Lung (tissue), 12 donors: Measurements from ENCODE around the gene KRTAP5-9. TPM values are rescaled to one million over a fixed set of nuclear protein-coding genes. Genes with fewer than 3 reads are reported as not detected.
"Not testable (repeated sequence)": the region's sequence is repeated elsewhere in the genome, so short reads cannot be mapped to it uniquely, and the experiment has no call there.

ENCODE experiments used
- ATAC-seq: fragments of 200-7000 bp; cut with Tn5 transposase; one replicate; pipeline ENCODE4 v1.9.1; 2020; ENCODE audit warnings: moderate number of reproducible peaks; ENCODE audit not compliant: insufficient read depth, low FRiP score
- DNase-seq, 3 donors: peaks; one replicate each; pipeline ENCODE4 v3.0.0-alpha.2; 2013 to 2017
- H3K27ac ChIP-seq, 2 donors: one replicate each; pipeline ENCODE4 v1.5.1; 2013; ENCODE audit warnings: mild to moderate bottlenecking in 2 of 2, moderate library complexity in 2 of 2, control low read depth in 1 of 2, inconsistent platforms in 1 of 2, low read depth in 1 of 2, low read length in 1 of 2
- H3K27me3 ChIP-seq, 3 donors: one replicate each; pipeline ENCODE4 v1.5.1; 2013; ENCODE audit warnings: low read length in 2 of 3; ENCODE audit not compliant: control insufficient read depth in 3 of 3, insufficient read depth in 3 of 3
- H3K36me3 ChIP-seq, 4 donors: one replicate each; pipeline ENCODE4 v1.5.1; 2013; ENCODE audit warnings: low read length in 4 of 4, mild to moderate bottlenecking in 1 of 4, moderate library complexity in 1 of 4; ENCODE audit not compliant: control insufficient read depth in 4 of 4, insufficient read depth in 4 of 4
- H3K4me1 ChIP-seq, 5 donors: one replicate each; pipeline ENCODE4 v1.5.1; 2013; ENCODE audit warnings: low read length in 5 of 5, mild to moderate bottlenecking in 2 of 5, moderate library complexity in 1 of 5; ENCODE audit not compliant: control insufficient read depth in 5 of 5, insufficient read depth in 5 of 5
- H3K4me3 ChIP-seq: one replicate; pipeline ENCODE4 v1.5.1; 2013; ENCODE audit warnings: mild to moderate bottlenecking, control low read depth, moderate library complexity
- H3K9ac ChIP-seq, 2 donors: one replicate each; pipeline ENCODE4 v1.5.1; 2013; ENCODE audit warnings: low read length in 2 of 2, control low read depth in 1 of 2; ENCODE audit not compliant: insufficient read depth in 1 of 2
- H3K9me3 ChIP-seq, 4 donors: one replicate each; pipeline ENCODE4 v1.5.1; 2013; ENCODE audit warnings: low read length in 3 of 4, mild to moderate bottlenecking in 1 of 4, moderate library complexity in 1 of 4; ENCODE audit not compliant: control insufficient read depth in 4 of 4, insufficient read depth in 3 of 4
- CTCF ChIP-seq: IDR thresholded peaks from 2 replicates; pipeline ENCODE4 v1.5.1; 2012; ENCODE audit warnings: mild to moderate bottlenecking; ENCODE audit errors: control extremely low read depth, extremely low read depth
- WGBS, 2 donors: extraction: QIAGEN DNeasy Blood & Tissue Kit; methylation state at CpG; one replicate each; pipeline ENCODE4 v1.1.7; 2013; 5-methylcytosine and 5-hydroxymethylcytosine counted together
- polyA plus RNA-seq, 2 donors: library from polyadenylated mRNA; stranded (reverse); fragments of 200-250 nt; gene quantifications; one replicate each; pipeline ENCODE4 v1.2.1, GENCODE V29; 2013
- total RNA-seq, 2 donors: library from RNA; depleted of rRNA in 1 of 2; stranded (reverse); fragments of >200 nt in 1 of 2; gene quantifications; one replicate each; pipeline ENCODE4 v1.2.1, GENCODE V29; 2014 to 2021
- donor health status: control.
- donor health status: control.
- donor health status: Bipolar disorder and iron deficiency.
- donor health status: healthy.
- donor health status: DM: yes; HTN: yes; CAD: no.

KRTAP5-9 gene
- total and polyA plus RNA-seq, 4 donors = 0.13 to 0.52 (median 0.29) TPM

DNA sequence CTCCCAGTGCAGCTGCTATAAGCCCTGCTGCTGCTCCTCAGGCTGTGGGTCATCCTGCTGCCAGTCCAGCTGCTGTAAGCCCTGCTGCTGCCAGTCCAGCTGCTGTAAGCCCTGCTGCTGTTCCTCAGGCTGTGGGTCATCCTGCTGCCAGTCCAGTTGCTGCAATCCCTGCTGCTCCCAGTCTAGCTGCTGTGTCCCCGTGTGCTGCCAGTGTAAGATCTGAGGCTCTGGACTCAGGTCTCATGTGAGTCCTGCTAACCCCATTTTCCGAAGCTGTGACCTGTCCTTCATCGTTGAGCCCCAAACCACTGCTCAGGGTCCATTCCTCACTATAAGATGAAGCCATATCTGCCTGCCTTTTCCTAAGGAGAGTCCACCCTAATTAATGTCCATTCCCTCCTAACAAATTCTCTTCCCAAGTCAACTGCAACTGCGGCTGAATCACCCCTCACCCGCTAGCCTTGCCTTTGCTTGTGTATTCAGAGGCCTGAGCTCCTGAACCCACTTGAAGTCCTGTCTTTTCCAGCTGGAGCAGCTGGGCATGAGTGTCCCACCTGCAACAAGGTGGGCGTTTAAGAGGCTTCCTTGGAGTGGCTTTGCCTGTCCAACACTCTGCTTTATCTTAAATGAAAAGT lies 20.5 kb upstream of the KRTAP5-9 start:
- DNase-seq (no peak), ATAC-seq (no peak)
- no peak overlapping the region for H3K4me3 ChIP-seq
- H3K36me3 ChIP-seq = no peaks in the 10 kb centered on the region
- no peak overlapping the region for H3K9ac ChIP-seq
- no peak for TF ChIP-seq CTCF
- no peaks in the 10 kb centered on the region for H3K4me1 ChIP-seq
- H3K27ac ChIP-seq = no peak overlapping the region
- 89 to 90% methylated on average over 6 of the region's 6 CpGs for WGBS, 2 donors
- H3K27me3 ChIP-seq = no peaks in the 10 kb centered on the region
- H3K9me3 ChIP-seq = no peaks in the 10 kb centered on the region

- no peaks in the 10 kb centered on the region for H3K36me3 ChIP-seq
- H3K27ac ChIP-seq = no peak overlapping the region
- 89 to 93% methylated on average over 11 of the region's 11 CpGs for WGBS, 2 donors
- ATAC-seq (no peak), DNase-seq (no peak)
- no peak overlapping the region for H3K9ac ChIP-seq
- H3K4me3 ChIP-seq = no peak overlapping the region
- H3K9me3 ChIP-seq = no peaks in the 10 kb centered on the region
- no peaks in the 10 kb centered on the region for H3K4me1 ChIP-seq
- TF ChIP-seq CTCF = no peak
- H3K27me3 ChIP-seq = no peaks in the 10 kb centered on the region
Measured at GRCh38 chr11:71530602-71531001, 17.6 kb upstream of the KRTAP5-9 start.

DNA sequence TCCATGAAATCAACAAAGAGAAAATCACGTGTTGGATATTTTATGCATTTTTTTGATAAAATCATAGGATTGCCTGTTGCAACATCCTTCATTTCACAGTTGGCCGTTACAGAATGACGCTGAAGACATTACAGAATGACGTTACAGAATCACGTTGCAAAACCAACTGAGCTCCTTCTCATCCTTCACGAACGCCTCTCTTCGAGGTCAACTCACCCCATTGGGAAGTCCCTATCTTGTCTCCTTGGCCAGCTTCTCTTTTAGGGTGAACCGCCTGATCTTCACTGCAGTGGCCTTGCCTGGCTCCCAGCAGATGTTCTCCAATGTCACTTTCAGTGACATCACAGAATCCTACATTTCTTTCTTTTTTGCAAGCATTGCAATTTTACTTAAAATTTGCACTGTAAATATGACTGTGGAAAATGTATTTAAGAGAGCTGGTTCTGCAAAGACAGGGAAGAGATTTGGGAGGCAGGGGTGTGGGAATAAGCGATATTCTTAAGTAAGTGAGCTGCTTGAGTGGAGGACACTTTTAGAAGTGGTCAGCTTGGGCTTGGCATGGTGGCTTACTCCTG lies 16.1 kb upstream of the KRTAP5-9 start:
- TF ChIP-seq CTCF = no peak
- no peaks in the 10 kb centered on the region for H3K4me1 ChIP-seq
- peak in 1 of 3 donors; percentile 32 for DNase-seq
- no peak overlapping the region for H3K9ac ChIP-seq
- H3K36me3 ChIP-seq = no peaks in the 10 kb centered on the region
- H3K27me3 ChIP-seq = no peaks in the 10 kb centered on the region
- no peak overlapping the region for H3K27ac ChIP-seq
- no peaks in the 10 kb centered on the region for H3K9me3 ChIP-seq
- ATAC-seq = no peak
- no peak overlapping the region for H3K4me3 ChIP-seq
- 47 to 74% methylated on average over 10 of the region's 10 CpGs for WGBS, 2 donors

DNA sequence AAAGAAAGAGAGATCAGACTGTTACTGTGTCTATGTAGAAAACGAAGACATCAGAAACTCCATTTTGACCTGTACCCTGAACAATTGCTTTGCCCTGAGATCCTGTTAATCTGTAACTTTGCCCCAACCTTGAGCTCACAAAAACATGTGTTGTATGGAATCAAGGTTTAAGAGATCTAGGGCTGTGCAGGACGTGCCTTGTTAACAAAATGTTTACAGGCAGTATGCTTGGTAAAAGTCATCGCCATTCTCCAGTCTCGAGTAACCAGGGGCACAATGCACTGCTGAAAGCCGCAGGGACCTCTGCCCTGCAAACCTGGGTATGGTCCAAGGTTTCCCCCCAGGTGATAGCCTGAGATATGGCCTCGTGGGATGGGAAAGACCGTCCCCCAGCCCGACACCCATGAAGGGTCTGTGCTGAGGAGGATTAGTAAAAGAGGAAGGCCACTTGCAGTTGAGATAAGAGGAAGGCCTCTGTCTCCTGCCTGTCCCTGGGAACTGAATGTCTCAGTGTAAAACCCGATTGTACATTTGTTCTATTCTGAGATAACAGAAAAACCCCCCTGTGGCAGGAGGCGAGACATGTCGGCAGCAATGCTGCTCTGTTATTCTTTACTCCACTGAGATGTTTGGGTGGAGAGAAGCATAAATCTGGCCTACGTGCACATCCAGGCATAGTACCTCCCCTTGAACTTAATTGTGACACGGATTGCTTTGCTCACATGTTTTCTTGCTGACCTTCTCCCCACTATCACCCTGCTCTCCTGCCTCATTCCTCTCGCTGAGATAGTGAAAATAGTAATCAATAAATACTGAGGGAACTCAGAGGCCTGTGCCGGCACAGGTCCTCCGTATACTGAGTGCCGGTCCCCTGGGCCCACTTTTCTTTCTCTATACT lies 13.3 kb upstream of the KRTAP5-9 start:
- DNase-seq, H3K9ac ChIP-seq, ATAC-seq, H3K4me1 ChIP-seq, H3K9me3 ChIP-seq, H3K4me3 ChIP-seq, H3K36me3 ChIP-seq, H3K27ac ChIP-seq, H3K27me3 ChIP-seq: not testable (repeated sequence)
- WGBS, 2 donors = 74% methylated on average over 17 of the region's 17 CpGs
